GM18867 (cell line): ENCODE measurements around the gene TGFBRAP1.
"Not testable (repeated sequence)": the region's sequence is repeated elsewhere in the genome, so short reads cannot be mapped to it uniquely, and the experiment has no call there.

ENCODE experiments used
- ATAC-seq: cut with Tn5 transposase; IDR thresholded peaks from one replicate; pipeline ENCODE4 v1.9.1; 2021; ENCODE audit warnings: mild to moderate bottlenecking, moderate library complexity; ENCODE audit not compliant: unreplicated experiment

TGFBRAP1 gene

DNA sequence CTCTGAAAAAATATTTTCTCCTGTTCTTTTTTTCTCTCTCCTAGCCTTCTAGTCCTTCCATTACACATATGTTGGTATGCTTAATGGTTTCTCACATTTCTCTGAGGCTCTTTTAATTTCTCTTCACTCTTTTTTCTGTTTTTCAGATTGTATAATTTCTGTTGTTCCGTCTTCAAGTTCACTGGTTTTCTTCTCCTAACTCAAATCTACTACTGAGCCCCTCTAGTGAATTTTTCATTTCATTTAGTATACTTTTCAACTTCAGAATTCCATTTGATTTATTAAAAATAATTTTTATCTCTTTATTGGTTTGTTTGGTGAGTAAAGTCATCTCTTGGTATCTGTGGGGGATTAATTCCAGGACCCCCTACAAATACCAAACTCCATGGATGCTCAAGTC, 27.6 kb upstream of the TGFBRAP1 start:
- ATAC-seq: no peak

DNA sequence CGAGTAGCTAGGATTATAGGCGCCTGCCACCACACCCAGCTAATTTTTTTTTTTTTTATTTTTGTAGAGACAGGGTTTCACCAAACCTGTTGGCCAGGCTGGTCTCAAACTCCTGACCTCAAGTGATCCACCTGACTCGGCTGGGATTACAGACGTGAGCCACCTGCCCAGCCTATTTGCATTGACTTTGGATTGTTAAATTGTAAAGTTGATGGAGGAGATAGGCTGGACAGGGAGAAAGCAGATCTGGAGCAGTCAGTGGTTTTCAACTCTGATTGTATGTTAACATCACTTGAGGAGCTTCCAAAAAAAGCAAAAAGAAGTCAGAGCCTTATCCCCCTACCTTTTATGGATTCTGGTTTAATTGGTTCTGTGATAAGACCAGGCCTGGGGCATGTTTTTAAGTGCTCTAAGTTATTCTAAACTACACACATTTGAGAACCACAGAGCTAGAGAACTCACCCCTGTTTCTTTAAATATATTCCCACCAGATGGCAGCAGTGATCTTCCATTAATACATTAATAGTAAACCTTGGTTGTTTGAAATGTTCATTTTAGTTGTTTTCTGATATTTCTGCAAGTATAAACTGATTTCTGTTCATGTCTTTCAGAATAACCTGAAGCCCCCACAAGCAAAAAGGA, 15.3 kb upstream of the TGFBRAP1 start:
- ATAC-seq: no peak

DNA sequence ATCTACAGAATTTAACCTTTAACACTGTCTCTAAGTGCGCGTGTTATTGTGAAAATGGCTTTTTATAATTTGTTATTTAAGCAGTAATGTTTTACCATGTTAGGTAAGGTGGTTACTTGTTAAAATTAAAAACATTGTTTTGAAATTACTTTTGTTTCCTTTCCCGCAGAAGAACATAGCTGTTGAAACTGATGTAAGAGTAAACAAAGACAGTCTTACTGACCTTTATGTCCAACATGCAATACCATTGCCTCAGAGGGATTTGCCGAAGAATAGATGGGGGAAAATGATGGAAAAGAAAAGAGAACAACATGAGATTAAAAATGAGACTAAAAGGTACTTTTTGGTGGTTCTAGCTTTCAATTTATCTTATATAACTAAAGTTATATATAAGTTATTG, 9.9 kb upstream of the TGFBRAP1 start:
- ATAC-seq: no peak

DNA sequence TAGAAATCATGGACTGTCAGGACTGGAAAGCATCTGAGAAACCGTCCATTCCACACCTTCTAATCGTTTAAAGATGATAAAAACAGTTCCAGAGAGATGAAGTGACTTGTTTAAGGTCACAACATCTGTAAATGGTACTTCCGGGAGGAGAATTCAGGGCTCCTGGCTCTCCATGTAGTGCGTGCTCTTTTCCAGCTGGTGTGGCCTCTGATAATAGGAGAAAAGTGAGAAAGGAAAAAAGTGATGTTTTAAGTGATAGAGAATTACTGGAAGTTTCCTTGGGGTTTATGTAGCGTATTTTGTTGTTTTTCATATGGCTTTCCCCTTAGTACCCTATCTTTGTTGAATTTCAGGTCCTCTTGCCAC, 8.5 kb upstream of the TGFBRAP1 start:
- peak; percentile 21 for ATAC-seq

DNA sequence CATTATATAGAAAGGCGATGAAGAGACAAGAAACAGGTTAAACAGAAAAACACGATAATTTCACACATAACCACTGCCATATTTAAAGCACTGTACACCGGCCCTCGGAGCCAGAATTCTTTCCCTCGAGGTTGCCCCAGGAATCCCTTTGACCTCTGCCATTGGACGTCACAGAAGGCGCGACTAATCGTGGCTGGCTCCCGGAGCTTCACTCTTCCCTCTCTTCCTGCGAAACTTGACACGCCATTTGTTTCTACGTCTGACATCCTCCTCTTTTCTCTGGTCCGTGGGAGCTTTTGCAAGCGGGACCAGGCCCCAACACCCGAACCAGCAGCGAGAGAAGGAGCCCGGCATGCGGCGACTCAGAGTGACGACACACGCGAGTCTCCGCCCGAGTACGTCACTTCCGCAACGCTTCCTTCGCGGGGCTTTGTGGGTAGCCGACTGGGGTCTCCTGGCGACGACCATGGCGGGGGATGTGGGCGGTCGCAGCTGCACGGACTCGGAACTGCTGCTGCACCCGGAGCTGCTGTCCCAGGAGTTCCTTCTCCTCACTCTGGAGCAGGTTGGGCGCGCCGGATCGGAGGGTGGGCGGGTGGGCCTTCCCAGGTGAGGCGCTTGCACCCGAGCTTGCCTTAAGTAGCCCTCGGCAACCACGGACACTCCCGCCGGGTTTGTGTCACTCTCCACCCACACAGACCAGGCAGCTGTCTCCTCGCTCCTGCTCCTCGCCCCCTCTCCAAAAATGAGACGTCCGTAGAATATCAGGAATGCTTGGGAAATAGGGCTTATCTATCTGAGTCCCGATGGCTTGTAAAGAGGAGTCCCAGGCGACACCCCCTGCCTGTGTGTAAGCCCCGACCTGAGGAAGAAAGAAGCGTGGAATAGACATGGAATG, 7.8 kb upstream of the TGFBRAP1 start, which contains the start of gene C2orf49:
TSS of gene C2orf49 (plus strand) at position 419 of the 898 bp plus-strand sequence. CDS start at position 467, 48 bp downstream.
- peak; percentile 91 for ATAC-seq

DNA sequence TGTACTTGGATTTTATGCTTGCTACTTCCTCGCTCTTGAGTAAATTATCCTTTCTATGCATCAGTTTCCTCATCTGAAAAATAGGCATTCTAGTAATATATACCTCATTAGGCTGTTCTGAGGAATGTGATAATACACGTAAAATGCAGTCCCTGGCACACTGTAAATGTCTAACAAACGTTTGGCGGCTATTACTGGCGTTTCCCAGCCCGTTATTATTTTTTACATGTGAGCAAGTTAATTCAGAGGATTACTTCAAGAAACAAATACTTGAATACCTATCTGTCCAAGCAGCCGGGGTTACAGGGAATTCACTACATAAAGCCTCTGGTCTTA, 7.2 kb upstream of the TGFBRAP1 start:
- ATAC-seq: no peak

DNA sequence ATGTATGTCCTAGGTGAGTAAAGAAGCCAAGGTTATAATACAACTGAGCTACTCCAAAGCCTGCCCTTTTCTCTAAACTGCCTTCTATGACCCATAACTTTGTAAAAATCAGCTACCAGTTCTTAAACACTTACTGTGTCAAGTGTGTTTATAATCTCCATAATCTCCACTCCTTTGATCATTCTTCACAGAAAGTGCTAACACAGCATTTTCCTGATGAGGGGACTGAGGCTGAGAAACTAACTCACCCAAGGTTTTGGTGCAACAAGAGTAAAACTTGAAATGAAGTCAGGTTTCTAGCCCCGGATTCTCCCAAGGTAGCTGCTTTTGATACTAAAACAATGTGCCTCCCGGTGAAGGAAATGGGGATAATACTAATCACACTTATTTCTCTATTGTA, 5.9 kb upstream of the TGFBRAP1 start:
- ATAC-seq: no peak

DNA sequence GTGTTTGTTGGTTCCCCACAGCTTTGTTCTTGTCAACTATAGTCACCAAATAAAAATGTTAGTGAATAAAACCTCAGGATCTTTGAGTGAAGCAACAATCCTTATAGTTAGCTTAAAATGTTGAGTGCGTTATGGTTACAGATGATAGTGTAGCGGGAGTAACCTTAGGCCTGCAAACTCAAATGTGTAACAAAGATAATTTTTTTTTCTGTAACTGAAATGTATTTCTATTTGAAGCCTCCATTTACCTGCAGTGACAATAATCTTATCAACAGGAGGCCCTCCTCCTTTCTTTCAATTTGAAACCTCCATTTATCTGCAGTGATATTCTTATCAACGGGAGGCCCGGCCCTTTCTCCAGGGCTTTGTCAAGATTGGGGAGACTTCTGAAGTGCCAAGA, 4.7 kb upstream of the TGFBRAP1 start:
- ATAC-seq: no peak

DNA sequence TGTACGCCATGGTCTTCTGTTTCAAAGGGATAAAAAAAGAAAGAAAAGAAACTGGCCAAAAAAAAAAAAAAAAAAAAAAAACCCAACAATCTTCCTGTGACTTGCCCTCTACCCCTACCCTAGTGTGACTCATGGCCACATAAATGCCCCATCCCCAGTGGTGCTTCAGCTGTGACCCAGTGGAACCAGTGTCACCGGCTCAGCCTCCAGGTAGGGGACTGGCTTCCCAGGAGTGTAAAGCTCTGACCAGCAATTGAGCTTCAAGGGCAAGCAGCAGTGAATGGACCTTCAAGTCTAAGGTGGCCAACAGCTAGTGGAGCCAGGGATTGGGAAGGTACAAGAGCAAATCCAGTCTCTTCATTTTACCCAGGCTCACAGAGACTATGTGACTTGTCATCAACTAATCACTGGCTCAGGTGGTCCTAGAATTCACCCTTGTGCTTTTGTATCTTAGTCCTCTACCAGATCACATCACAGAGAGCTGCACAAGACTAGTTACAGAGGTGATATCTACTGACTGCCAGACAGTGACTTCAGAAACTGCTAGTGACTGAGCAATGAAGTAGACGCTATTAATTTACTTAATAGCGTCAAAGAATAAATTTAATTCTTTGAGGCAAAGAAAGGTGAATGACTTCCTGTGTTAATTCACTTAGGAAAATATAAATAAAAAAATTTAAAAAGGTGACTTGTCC, 1.3 kb upstream of the TGFBRAP1 start:
- ATAC-seq: no peak

DNA sequence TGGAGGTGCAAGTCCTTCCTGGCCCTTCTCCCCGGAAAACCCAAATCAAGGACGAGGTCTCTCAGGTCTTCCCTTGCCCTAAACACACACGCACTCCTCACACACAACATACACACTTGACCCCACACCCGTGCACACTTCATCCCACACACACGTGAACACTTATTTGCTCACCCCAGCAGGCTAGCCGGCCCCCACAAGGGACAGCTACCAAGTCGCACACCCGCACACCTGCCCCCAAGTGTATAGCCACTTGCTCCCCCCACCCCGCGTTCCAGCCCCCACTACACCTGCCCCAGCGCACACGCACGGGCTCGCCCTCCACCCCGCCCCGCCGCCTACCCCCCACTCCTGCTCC, 359 bp downstream of the TGFBRAP1 start:
- peak; percentile 12 for ATAC-seq

DNA sequence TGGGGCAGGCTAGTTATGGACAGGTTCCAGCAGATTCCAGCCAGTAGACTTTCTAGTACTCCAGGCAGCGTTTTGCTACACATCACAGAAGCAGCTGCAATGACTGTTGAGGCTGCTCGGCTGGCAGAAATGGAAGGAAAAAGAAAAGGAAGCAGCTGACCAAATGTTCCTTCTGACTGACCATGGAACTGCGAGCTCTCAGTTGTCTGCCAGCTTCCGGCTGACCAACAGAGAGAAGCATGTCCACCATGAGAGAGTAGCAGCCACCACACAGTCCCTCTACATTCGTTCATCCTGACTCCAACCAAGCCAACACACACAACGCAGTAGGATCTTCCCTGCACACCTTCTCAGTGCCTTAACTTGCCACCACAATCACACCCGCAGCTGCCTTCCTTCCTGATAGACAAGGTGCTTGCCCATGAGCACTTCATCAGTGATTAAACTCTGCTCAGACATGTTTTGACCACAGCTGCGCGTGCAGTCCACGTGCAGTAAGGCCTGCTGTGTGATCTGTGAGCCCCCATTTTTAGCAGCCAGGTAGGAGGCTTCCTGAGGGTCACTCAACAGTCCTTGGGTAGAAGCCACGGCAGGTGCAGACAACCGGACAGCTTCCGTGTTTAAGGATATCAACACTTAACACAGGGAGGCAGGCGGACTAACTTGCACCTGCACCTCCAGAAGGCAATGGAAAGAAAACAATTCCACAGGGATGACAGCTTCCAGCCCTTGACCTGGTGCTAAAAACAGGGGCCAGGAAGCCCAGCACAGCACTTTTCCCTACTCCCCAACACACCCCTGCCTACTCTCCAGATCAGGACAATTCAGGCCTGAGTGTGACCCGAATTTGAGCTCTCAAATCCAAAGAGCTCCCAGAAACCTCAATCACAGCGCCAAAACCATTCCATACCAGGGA, 996 bp downstream of the TGFBRAP1 start:
- peak; percentile 32 for ATAC-seq

DNA sequence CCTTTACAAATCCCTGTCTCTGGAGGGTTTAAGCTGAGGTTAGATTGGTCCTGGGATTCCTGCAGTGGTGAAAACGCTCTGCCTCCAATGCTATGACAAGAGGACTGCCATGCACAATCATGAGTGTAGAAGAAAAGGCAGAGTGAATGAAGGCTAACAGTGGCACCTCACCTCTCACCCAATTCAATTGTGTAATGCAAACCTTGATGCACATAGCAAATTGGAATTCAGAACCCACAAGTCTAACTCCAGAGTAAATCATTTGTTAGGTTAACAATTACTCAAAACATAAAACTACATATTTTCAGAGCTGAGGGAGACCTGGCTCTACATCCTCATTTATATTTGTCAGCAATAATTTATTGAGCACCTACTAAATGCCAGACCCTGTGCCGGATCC, 1.8 kb downstream of the TGFBRAP1 start:
- ATAC-seq: no peak

DNA sequence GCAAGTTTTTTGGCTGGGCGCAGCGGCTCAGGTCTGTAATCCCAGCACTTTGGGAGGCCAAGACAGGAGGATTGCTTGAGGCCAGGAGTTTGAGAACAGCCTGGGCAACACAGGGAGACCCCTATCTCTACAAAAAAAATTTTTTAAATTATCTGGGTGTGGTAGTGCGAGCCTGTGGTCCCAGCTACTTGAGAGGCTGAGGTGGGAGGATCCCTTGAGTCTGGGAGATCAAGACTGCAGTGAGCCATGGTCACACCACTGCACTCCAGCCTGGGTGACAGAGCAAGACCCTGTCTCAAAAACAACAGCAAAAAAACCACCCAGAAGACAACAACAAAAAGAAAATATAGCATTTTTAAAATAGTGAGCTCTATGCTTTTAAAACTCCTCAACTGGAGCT, 2.3 kb downstream of the TGFBRAP1 start:
- ATAC-seq: not testable (repeated sequence)

DNA sequence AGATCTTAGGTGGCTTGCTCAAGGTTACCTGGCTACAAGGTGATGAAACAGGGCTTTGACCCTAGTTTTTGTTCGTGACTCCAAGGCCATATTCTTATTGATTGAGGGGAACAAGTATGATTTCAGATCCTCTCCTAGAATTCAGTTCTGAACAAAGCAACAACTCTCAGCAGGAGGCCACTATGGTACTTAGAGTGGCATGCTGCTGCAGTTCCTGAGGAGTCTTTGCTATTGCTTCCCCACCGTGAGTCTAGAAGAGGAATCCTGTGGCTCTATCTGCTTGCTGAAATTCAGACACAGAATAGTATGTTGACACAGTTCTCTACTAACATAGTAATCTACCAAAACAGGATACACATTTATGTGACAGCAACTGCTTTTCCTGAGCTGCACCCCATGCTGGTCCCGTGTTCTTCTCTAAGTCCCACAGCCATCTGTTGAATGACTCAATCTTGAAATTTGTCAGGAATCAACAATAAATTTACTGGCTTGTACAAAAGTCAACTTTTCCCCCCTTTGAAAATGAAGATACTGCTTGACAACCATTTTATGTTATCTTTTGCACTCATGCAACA, 4.1 kb downstream of the TGFBRAP1 start:
- no peak for ATAC-seq

DNA sequence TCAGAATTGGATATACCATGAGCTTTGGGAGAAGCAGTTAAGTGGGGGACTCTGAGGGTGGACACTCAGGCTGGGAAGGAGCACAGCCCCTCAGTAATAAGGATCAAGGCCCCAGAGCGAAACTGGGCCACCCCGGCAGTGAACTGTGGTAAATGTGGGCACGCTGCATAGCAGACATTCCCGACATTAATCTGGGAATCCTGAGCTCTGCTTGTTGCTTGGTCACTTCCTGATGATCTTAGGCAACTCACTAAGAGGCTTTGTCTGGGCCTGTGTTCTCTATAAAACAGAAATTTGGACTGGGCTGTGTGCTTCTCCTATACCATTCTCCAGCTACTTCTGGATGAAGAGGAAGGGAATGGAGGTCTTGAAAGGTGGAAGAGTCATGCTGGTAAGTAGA, 4.8 kb downstream of the TGFBRAP1 start:
- no peak for ATAC-seq

DNA sequence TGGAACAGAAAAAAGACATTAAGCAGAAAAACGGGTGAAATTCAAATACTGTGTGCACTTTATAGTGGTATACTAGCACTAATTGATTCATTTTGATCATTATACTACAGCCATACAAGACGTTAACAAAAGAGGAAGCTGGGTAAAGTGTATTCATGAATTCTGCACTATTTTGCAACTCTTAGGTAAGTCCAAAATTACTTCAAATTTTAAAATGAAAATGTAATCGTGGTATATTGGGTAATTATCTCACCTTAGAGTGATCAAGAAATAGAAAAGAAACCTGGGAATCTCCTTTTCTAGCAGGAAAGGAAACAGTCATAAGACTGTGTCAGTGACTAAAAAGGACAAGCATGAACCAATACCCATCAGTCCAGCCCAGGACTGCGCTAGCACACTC, 5.4 kb downstream of the TGFBRAP1 start:
- no peak for ATAC-seq

DNA sequence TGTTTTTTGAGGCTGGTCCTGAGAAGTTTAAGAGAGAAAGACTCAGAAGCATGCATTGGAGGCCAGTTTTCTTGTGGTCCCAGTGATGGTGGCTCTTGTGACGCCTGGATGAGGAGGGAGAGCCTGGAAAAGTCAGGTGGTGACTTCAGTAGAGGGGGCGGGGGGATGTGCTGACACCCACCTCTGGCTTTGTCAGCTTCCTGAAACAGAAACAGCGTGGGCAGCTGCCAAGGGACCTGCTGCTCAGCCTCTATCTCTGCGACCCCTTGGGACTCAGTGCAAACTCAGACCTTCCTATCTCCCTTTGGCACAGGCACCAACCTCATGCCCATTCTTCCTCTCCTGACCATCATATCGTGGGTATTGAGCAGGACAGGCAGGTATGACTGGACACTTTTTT, 6.4 kb downstream of the TGFBRAP1 start:
- ATAC-seq: no peak

DNA sequence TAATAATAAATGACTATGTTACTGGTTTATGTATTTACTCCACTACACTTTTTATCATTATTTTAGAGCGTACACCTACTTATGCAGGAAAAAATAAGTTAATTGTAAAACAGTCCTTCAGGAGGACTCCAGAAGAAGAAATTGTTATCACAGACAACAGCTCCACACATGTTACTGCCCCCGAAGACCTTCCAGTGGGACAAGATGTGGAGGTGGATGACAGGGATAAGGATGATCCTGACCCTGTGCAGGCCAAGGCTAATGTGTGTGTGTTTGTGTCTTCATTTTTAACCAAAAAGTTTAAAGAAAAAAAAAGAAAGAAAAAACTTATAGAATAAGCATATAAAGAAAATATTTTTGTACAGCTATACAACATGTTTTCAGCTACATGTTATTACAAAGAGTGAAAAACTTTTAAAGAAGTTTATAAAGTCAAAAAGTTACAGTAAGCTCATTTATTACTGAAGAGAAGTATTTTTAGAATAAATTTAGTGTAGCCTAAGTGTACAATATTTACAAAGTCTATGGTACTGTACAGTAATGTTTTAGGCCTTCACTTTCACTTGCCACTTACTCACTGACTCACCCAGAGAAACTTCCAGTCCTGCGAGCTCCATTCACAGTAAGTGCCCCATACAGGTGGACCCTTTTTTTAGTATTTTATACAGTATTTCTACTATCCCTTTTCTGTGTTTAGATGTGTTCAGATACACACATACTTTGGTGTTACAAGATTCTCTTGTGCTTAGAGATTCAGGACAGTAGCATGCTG, 7.5 kb downstream of the TGFBRAP1 start:
- ATAC-seq: peak; percentile 48

DNA sequence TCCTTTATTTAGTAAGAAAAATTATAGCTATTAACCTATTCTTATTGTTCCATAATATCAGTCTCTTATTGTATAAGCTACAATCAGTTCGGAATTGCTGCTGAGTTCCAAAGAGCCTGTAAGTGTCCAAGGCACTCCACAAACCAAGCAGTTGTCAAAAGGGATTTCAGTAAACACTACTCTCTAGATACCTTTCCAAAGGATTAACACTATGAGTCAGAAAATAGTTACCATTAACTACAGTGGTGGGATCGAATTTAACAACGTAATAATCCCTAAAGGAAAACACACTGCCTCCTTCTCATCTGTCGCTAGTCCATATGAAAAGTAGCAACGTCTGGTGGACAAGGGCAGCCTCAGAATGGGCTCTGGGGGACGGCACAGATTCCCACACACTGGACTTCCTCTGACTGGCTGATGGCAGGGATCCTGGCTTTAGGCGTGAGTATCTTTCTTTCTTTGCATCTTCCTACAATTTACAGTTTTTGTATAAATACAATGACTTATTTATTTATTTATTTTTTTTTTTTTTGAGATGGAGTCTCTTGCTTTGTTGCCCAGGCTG, 8.8 kb downstream of the TGFBRAP1 start:
- ATAC-seq: no peak
